GM19351 (cell line): ENCODE results near the gene ALG9.
A peak's percentile ranks its signal among the peaks of the same experiment; 100 is the strongest.
"Not testable (repeated sequence)": the region's sequence is repeated elsewhere in the genome, so short reads cannot be mapped to it uniquely, and the experiment has no call there.

Experiments
- ATAC-seq: cut with Tn5 transposase; IDR thresholded peaks from one replicate; pipeline ENCODE4 v1.9.1; 2021; ENCODE audit warnings: mild to moderate bottlenecking, moderate library complexity; ENCODE audit not compliant: unreplicated experiment

Gene ALG9

DNA sequence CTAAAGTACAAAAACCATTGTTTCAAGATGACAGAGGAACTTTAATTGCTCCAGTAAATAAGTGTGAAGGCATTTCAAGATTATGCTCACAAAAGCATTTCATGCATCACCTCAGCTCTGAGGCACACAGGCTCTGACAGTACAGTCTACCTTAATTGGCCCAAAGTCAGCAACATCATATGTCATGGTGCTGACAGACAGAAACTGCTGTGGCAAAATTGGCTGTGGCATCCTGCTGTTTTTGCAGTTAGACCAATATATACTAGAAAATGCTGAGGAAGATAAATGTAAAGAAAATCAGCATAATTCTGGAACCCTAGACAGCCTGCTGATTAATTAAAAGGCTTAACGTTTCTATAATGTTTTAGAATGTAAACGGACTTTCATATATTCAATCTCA is 70.2 kb downstream of the ALG9 start:
- ATAC-seq, result no peak

GRCh38 chr11:111798279-111798678 is 73.1 kb downstream of the ALG9 start:
- ATAC-seq, result no peak

DNA sequence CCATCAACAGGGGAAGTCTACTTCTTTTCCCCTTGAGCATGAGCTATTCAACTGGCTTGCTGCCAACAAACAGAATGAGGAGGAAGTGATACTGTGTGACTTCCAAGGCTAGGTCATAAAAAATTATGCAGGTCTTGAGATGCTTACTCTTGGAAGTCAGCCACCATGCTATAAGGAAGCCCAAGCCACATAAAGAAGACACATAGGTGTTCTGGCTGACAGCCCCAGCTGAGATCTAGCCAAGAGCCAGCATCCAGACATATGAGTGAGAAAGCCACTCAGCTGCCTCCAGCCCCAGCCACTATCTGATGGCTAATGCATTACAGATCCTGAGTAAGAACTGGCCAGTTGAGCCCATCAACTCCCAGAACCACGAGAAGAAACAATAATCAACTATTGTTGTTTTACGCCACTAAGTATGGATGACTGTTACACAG is 74.2 kb downstream of the ALG9 start:
- ATAC-seq, result no peak

DNA sequence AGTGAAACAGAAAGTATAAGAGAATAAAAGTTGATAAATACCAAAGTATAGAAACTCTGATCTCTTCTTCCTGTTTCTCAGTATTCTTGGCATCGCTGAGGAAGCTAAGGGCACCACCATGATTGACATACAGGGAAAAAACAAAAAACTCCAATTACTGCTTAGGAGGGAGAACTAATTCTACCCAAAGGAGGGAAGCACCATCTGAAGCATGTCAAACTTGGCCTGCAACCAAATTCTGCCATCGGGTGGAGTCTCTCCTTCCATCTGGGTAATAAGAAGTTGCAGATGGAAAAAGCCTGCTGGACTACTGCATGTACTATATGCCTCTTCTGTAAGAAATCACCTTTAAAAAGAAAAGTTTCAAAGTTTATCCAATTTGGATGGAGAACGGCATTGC is 74.7 kb downstream of the ALG9 start:
- no peak for ATAC-seq

- ATAC-seq, result no peak
These were observed 75.9 kb downstream of the ALG9 start for GRCh38 chr11:111795334-111795985.

DNA sequence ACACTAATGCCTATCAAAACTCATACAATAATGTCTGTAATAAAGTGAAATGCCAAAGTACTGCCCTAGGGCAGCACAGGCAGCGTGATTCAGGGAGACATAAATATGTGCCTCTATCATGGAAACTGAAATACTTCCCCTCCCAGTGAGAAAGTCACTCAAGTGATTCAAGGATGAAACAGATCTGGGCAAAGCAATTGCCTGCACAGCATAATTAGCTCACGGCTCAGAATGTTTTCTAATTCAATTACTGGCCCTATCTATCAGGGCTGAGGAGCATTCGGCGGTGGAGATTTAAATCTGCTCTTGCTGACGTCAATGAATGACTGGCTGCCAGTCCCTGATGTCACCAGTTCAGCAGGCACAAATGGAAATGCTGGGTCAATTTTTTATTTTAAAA is 77.5 kb downstream of the ALG9 start:
- ATAC-seq, result no peak

- no peak for ATAC-seq
These were observed 78.4 kb downstream of the ALG9 start for GRCh38 chr11:111792955-111793500.

- ATAC-seq, result no peak
These were observed 79.1 kb downstream of the ALG9 start for GRCh38 chr11:111792314-111792713.

DNA sequence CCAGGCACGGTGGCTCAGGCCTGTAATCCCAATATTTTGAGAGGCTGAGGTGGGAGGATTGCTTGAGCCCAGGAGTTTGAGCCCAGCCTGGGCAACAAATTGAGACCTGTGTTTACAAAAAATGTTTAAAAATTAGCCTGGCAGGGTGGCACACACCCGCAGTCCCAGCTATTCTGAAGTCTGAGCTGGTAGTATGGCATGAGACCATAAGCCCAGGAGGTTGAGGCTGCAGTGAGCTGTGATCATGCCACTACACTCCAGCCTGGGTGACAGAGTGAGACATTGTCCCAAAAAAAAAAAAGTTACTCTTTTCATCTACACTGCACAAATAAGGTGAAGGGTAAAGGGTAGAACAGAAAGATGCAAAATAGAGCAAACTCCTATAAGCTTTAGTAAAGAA is 82.9 kb downstream of the ALG9 start:
- ATAC-seq, result no peak

GRCh38 chr11:111788051-111788450 is 83.3 kb downstream of the ALG9 start:
- ATAC-seq, result no peak

GRCh38 chr11:111785886-111786412 is 85.4 kb downstream of the ALG9 start:
- ATAC-seq, result no peak

DNA sequence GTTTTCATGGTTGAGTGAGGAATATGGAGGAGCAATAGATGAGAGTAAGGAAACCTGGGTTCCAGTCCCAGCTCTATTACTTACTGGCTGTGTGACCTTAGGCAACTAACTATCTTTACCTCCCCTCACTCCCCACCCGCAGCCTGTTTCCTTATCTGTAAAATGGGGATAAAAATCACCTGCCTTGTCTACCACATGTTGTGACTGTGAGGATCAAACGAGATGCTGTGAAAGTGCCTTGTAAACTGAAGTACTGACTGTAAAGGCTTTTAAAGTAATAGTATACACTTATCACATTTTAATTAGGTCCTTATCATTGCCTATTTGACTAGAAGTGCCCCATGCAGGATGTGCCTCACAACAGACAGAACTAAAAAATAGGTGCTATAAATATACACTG is 86.3 kb downstream of the ALG9 start:
- no peak for ATAC-seq

DNA sequence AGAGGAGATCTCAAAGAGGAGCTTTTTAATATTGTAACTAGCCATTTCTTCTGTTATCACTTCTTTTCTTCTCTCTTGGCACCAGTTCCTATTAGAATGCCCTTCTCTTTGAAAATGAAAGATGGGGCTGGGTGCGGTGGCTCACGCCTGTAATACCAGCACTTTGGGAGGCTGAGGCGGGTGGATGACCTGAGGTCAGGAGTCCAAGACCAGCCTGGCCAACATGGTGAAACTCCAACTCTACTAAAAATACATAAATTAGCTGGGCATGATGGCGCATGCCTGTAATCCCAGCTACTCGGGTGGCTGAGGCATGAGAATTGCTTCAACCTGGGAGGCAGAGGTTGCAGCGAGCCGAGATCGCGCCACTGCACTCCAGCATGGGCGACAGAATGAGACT is 87.1 kb downstream of the ALG9 start:
- ATAC-seq, result not testable (repeated sequence)

DNA sequence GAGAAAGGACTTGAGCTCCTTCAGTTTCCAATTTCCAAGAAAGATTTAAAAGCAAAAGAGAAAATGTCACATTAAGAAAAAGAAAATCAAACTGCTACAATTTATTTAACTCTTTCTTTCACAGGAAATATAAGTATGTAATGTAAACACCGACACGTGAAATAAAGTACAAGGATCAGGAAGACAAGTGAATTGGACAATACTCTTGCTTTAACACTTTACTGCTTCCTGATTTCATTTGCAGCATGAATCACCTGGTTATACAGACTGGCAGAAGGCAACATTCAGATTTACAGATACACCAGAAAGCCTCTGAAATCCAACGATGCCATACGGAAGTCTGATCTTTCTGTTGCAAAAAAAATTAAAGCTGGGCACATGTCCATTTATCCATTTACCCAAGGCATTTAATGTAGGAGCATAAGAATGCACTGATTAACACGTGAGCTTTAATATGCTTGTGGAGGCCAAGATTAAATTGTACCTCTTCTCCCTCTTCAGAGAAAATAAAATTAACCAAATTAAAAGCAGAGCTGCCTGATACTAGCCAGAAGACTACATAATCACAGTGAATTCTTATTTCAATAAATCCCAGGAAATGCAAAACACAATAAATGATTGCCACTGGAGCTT is 89.2 kb downstream of the ALG9 start:
- ATAC-seq, result no peak

GRCh38 chr11:111779118-111779517 is 92.3 kb downstream of the ALG9 start:
- no peak for ATAC-seq

GRCh38 chr11:111778047-111778558 is 93.3 kb downstream of the ALG9 start:
- ATAC-seq, result no peak

- ATAC-seq, result peak; percentile 48
These were observed 94.0 kb downstream of the ALG9 start for GRCh38 chr11:111777094-111778046.

GRCh38 chr11:111776398-111777093 is 94.8 kb downstream of the ALG9 start:
- peak; percentile 99 for ATAC-seq

DNA sequence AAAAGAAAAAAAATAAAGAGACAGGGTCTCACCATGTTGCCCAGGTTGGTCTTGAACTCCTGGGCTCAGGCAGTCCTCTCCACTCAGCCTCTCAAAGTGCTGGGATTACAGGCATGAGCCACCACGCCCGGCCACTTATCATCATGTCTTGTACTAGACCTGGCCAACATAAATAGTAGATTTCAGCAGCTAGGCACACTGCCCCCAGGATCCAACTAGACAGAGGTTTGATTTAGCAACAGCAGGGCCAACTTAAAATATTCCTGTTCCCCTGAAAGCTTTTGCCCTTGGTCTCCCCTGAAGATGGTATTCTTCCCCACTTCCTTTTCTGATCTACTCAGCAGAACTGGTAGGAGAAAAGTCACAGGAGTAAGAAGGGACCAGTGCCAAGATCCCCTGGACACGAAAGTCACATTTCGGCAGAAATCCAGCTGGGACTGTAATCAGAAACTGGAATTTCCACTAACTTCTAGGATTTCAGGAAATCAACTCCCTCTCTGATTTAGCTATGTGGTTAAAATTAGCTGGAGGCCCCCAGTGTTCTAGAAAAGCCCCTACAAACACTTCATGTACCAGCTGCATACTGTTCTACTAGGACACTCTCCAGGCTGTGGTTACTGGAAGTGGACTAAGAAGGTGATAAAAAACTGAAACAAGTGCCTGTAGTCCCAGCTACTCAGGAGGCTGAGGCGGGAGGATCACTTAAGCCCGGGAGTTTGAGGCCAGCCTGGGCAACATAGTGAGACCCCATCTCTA is 96.2 kb downstream of the ALG9 start:
- ATAC-seq, result no peak

DNA sequence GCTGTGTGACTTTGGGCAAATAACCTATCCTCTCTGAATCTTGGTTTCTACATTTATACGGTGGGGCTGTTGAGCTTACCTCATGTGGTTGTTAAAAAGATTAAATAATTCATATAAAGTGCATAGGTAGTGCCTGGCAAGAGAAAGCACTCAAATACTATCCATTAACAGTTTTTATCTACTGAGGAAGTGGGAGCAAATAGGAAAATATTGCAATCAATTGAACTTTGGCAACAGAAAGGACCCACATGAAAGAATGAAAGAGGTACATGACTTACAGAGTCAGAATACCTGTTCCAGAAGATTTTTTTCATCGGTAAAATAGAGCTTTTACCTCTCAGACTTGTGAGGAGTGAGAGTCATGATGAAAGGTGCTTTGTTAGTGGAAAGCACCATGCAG is 98.8 kb downstream of the ALG9 start:
- ATAC-seq, result no peak
